H1 (cell line): ENCODE data around the gene ABLIM1. TPM values are rescaled to one million over a fixed set of nuclear protein-coding genes. Genes with fewer than 3 reads are reported as not detected.

Experiments used
- CTCF ChIA-PET: fragments of 300-600 bp; sonication (Branson Sonifier 250); formaldehyde crosslinking; loops from one replicate; lab custom pipeline; 2021; ENCODE audit not compliant: partially characterized antibody; lab: Charles Lee
- POLR2A ChIA-PET: fragments of 300-600 bp; sonication (Branson Sonifier 250); formaldehyde crosslinking; loops from one replicate; lab custom pipeline; 2021; ENCODE audit warnings: inconsistent platforms; ENCODE audit not compliant: partially characterized antibody; lab: Charles Lee
- DNase-seq, 2 experiments: peaks; one replicate each; pipeline versions ENCODE4 v3.0.0 to v3.0.0-alpha.2; 2010 to 2022; ENCODE audit warnings: low spot score in 2 of 2, low read depth in 1 of 2, mixed read lengths in 1 of 2
- FAIRE-seq: peaks from 2 replicates; lab custom pipeline; 2011; peaks lifted over from hg19 to GRCh38; lab: Jason Lieb, UNC
- H2AFZ ChIP-seq: 2 replicates; pipeline ENCODE4 v1.8.1; 2012; ENCODE audit warnings: low read length, inconsistent platforms
- H2AK5ac ChIP-seq: 2 replicates; pipeline ENCODE4 v1.6.1; 2013; ENCODE audit warnings: low read depth, low read length
- H2BK120ac ChIP-seq: replicated peaks from 2 replicates; pipeline ENCODE3; 2013; ENCODE audit warnings: low read depth, low read length, inconsistent platforms
- H2BK12ac ChIP-seq: 2 replicates; pipeline ENCODE4 v1.6.1; 2013; ENCODE audit warnings: low read depth, low read length
- H2BK15ac ChIP-seq: 2 replicates; pipeline ENCODE4 v1.6.1; 2013; ENCODE audit warnings: low read length
- H2BK20ac ChIP-seq: 2 replicates; pipeline ENCODE4 v1.6.1; 2013; ENCODE audit warnings: low read length
- H2BK5ac ChIP-seq: 2 replicates; pipeline ENCODE4 v1.6.1; 2013; ENCODE audit warnings: low read depth, low read length
- H3K14ac ChIP-seq: 2 replicates; pipeline ENCODE4 v1.6.1; 2013; ENCODE audit warnings: inconsistent platforms; ENCODE audit not compliant: insufficient read length
- H3K18ac ChIP-seq: 2 replicates; pipeline ENCODE4 v1.6.1; 2013; ENCODE audit warnings: low read length; ENCODE audit errors: extremely low read depth
- H3K23ac ChIP-seq: 2 replicates; pipeline ENCODE4 v1.6.1; 2013; ENCODE audit warnings: inconsistent platforms; ENCODE audit not compliant: insufficient read length
- H3K23me2 ChIP-seq: 2 replicates; pipeline ENCODE4 v1.6.1; 2013; ENCODE audit warnings: low read depth, low read length
- H3K27ac ChIP-seq: 2 replicates; pipeline ENCODE4 v1.6.1; 2011; ENCODE audit warnings: low read depth, low read length, inconsistent platforms
- H3K27me3 ChIP-seq, 4 experiments: replicated peaks in 1 of 4; 1 replicate in 1 of 4; 2 replicates in 3 of 4; pipeline versions ENCODE4 v1.6.1 to v1.8.1; 2011 to 2013; ENCODE audit warnings: low read length in 3 of 4, mild to moderate bottlenecking in 3 of 4, inconsistent platforms in 2 of 4, mixed read lengths in 2 of 4, moderate library complexity in 1 of 4; ENCODE audit not compliant: control insufficient read depth in 3 of 4, insufficient read depth in 3 of 4; ENCODE audit errors: extremely low read depth in 1 of 4
- H3K36me3 ChIP-seq, 4 experiments: 2 replicates each; pipeline versions ENCODE4 v1.6.1 to v1.8.1; 2011 to 2013; ENCODE audit warnings: mild to moderate bottlenecking in 4 of 4, low read length in 3 of 4, moderate library complexity in 2 of 4, control low read depth in 1 of 4, inconsistent platforms in 1 of 4; ENCODE audit not compliant: insufficient read depth in 4 of 4, control insufficient read depth in 2 of 4
- H3K4ac ChIP-seq: replicated peaks from 2 replicates; pipeline ENCODE3; 2013; ENCODE audit warnings: low read length, low read depth, mixed read lengths, inconsistent platforms; ENCODE audit not compliant: insufficient read length
- H3K4me1 ChIP-seq, 4 experiments: replicated peaks in 1 of 4; 1 replicate in 1 of 4; 2 replicates in 3 of 4; pipeline versions ENCODE4 v1.6.1 to v1.8.1; 2011 to 2013; ENCODE audit warnings: low read length in 3 of 4, inconsistent platforms in 2 of 4, mixed read lengths in 1 of 4; ENCODE audit not compliant: insufficient read depth in 4 of 4, control insufficient read depth in 3 of 4
- H3K4me2 ChIP-seq, 2 experiments: 2 replicates each; pipeline versions ENCODE4 v1.6.1 to v1.8.1; 2011 to 2013; ENCODE audit warnings: low read depth in 2 of 2, low read length in 2 of 2, control low read depth in 1 of 2, inconsistent platforms in 1 of 2, mild to moderate bottlenecking in 1 of 2; ENCODE audit not compliant: insufficient read depth in 1 of 2
- H3K4me3 ChIP-seq, 4 experiments: fragments of 200-600, 300-600 bp in 1 of 4; sonication (generic), shearing (Covaris generic), sonication (Bioruptor Twin) in 1 of 4; 2 replicates each; pipeline versions ENCODE4 v1.5.1 to v1.8.1; 2011 to 2016; ENCODE audit warnings: low read length in 4 of 4, low read depth in 3 of 4, control low read depth in 2 of 4, inconsistent platforms in 2 of 4, mild to moderate bottlenecking in 2 of 4, mixed read lengths in 1 of 4, moderate library complexity in 1 of 4; ENCODE audit not compliant: insufficient read depth in 2 of 4; ENCODE audit errors: extremely low read depth in 1 of 4
- H3K56ac ChIP-seq: replicated peaks from 2 replicates; pipeline ENCODE3; 2013; ENCODE audit warnings: low read depth, mild to moderate bottlenecking, mixed read lengths, low read length, inconsistent platforms; ENCODE audit not compliant: insufficient read length
- H3K79me1 ChIP-seq: 2 replicates; pipeline ENCODE4 v1.6.1; 2013; ENCODE audit warnings: low read depth, low read length, control low read depth
- H3K79me2 ChIP-seq, 2 experiments: 2 replicates each; pipeline versions ENCODE4 v1.6.1 to v1.8.1; 2012 to 2013; ENCODE audit warnings: low read length in 2 of 2, mild to moderate bottlenecking in 2 of 2, inconsistent platforms in 1 of 2; ENCODE audit not compliant: insufficient read depth in 2 of 2, control insufficient read depth in 1 of 2
- H3K9ac ChIP-seq, 4 experiments: replicated peaks in 1 of 4; 1 replicate in 1 of 4; 2 replicates in 3 of 4; pipeline versions ENCODE4 v1.6.1 to v1.8.1; 2011 to 2013; ENCODE audit warnings: low read depth in 3 of 4, low read length in 3 of 4, control low read depth in 2 of 4, mild to moderate bottlenecking in 2 of 4, moderate library complexity in 2 of 4, inconsistent platforms in 1 of 4; ENCODE audit errors: extremely low read depth in 1 of 4
- H3K9me3 ChIP-seq, 2 experiments: 2 replicates each; pipeline versions ENCODE4 v1.6.1 to v1.8.1; 2012 to 2013; ENCODE audit warnings: mild to moderate bottlenecking in 2 of 2, moderate library complexity in 2 of 2, control low read depth in 1 of 2, inconsistent platforms in 1 of 2, low read depth in 1 of 2, low read length in 1 of 2, mixed read lengths in 1 of 2; ENCODE audit not compliant: insufficient read depth in 2 of 2
- H4K20me1 ChIP-seq, 2 experiments: replicated peaks in 1 of 2; 2 replicates each; pipeline versions ENCODE3 to v1.8.1; 2011 to 2013; ENCODE audit warnings: inconsistent platforms in 2 of 2, low read length in 2 of 2, mild to moderate bottlenecking in 1 of 2; ENCODE audit not compliant: insufficient read depth in 2 of 2, control insufficient read depth in 1 of 2
- H4K5ac ChIP-seq: 2 replicates; pipeline ENCODE4 v1.6.1; 2013; ENCODE audit warnings: low read length, low read depth, mixed read lengths, inconsistent platforms; ENCODE audit not compliant: insufficient read length
- H4K8ac ChIP-seq: 2 replicates; pipeline ENCODE4 v1.8.0; 2013; ENCODE audit warnings: mild to moderate bottlenecking, moderate library complexity, low read length, inconsistent platforms; ENCODE audit not compliant: insufficient read depth; ENCODE audit errors: extremely low read depth
- H4K91ac ChIP-seq: replicated peaks from 2 replicates; pipeline ENCODE3; 2013; ENCODE audit warnings: low read length, mixed read lengths, inconsistent platforms; ENCODE audit not compliant: insufficient read length
- CHD2 ChIP-seq: IDR thresholded peaks from 2 replicates; pipeline ENCODE4 v1.6.1; 2012; ENCODE audit warnings: low read length, improper control_type of control experiment
- KDM4A ChIP-seq: IDR thresholded peaks from one replicate; pipeline ENCODE4 v1.7.1; 2012; ENCODE audit warnings: low read depth, mild to moderate bottlenecking, moderate library complexity, low read length, inconsistent platforms; ENCODE audit not compliant: severe bottlenecking
- NANOG ChIP-seq: IDR thresholded peaks from 2 replicates; pipeline ENCODE4 v1.6.1; 2011; ENCODE audit warnings: low read length, low read depth, mild to moderate bottlenecking, inconsistent platforms; ENCODE audit not compliant: insufficient read depth, poor library complexity, severe bottlenecking
- RAD21 ChIP-seq, 2 experiments: IDR thresholded peaks in 1 of 2; conservative IDR thresholded peaks in 1 of 2; 2 replicates each; pipeline ENCODE4 v1.6.1; 2011; ENCODE audit warnings: low read depth in 2 of 2, low read length in 2 of 2, improper control_type of control experiment in 1 of 2, inconsistent platforms in 1 of 2, mild to moderate bottlenecking in 1 of 2, moderate library complexity in 1 of 2
- RNF2 ChIP-seq: fragments of 200-900, 300-1000 bp; sonication (generic); IDR thresholded peaks from 2 replicates; pipeline ENCODE4 v1.7.1; 2016; ENCODE audit warnings: borderline replicate concordance, low read depth, mild to moderate bottlenecking, antibody characterized with exemption, low read length; ENCODE audit not compliant: poor library complexity, severe bottlenecking; ENCODE audit errors: missing control alignments
- SAP30 ChIP-seq: fragments of 300-600 bp; sonication (generic); IDR thresholded peaks from 2 replicates; pipeline ENCODE4 v1.7.1; 2012; ENCODE audit warnings: low read length, moderate library complexity, mild to moderate bottlenecking, inconsistent platforms; ENCODE audit not compliant: insufficient read depth, insufficient replicate concordance
- WGBS, 2 experiments: shearing (Covaris generic) in 1 of 2; methylation state at CpG; one replicate each; pipeline versions ENCODE4 v1.1.6 to v1.1.7; 2013 to 2015; ENCODE audit warnings: low lambda C conversion rate in 2 of 2, mixed read lengths in 2 of 2, inconsistent platforms in 1 of 2, low coverage in 1 of 2, missing lambda C conversion rate in 1 of 2; ENCODE audit not compliant: insufficient replicate concordance in 2 of 2, insufficient coverage in 1 of 2, insufficient read length in 1 of 2; ENCODE audit errors: extremely low coverage in 1 of 2, missing lambda C conversion rate in 1 of 2; 5-methylcytosine and 5-hydroxymethylcytosine counted together
- polyA plus RNA-seq, 7 experiments: library from polyadenylated mRNA; depleted of rRNA in 3 of 7; stranded (reverse) in 5 of 7; unstranded in 2 of 7; fragments of >200 nt in 5 of 7; fragments of 200-250 nt in 2 of 7; gene quantifications; 1 replicate in 5 of 7; 2 replicates in 1 of 7; 4 replicates in 1 of 7; pipeline versions ENCODE4 v1.2.1 to v1.2.3, GENCODE V29; 2011 to 2013; ENCODE audit warnings: missing spikeins in 2 of 7, mixed read lengths in 2 of 7
- total RNA-seq: library from RNA; stranded (reverse); fragmentation: NEBNext Ultra II Directional; extraction: Animal tissue kit (Norgen Biotek cat#: 25700); gene quantifications from 2 replicates; pipeline ENCODE4 v1.2.1, GENCODE V29; 2021

Gene ABLIM1
- total and polyA plus RNA-seq, 2 of the 8 experiments (the other 6 are each of a cell fraction or from before 2014, with no cell fraction given), result 51.2 to 51.7 TPM

DNA sequence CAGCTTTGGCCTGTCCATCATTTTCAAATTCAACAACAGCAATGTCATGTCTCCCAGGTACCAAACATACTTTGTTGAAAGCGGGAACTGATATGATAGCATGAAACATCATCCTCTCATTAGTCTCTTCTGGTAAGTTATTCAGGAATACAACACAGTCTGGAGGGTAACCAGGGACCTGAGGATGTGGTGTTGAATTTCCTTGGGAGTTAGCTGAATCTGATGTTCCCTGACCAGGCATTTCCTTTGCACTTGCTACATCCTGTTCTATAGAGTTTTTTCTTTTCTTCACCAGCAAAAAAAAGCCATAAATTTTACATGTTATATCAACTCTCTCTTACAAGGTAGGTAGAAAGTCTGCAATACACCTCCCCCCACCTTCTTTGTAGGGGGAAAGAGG lies 156.0 kb downstream of the ABLIM1 start:
- H3K9ac ChIP-seq, result no peak overlapping the region
- 0 out of 4 replicates have a peak, but pooled peaks cover 0 to 3% of the 10 kb centered on the region in 2 experiments for H3K79me2 ChIP-seq
- H3K79me1 ChIP-seq, result 0 out of 2 replicates have a peak, but pooled peaks cover 3% of the 10 kb centered on the region
- H3K23me2 ChIP-seq, result no peaks in the 10 kb centered on the region
- no peak overlapping the region for H2BK120ac ChIP-seq
- no peak overlapping the region for H3K14ac ChIP-seq
- no peak overlapping the region for H4K5ac ChIP-seq
- H3K23ac ChIP-seq, result no peak overlapping the region
- H4K91ac ChIP-seq, result no peak overlapping the region
- H3K9me3 ChIP-seq, result no peaks in the 10 kb centered on the region
- no peak overlapping the region for H3K18ac ChIP-seq
- 91% methylated on average over 1 of the region's 1 CpG; no CpG with 5 or more reads in 1 of the 2 experiments for WGBS, 2 experiments
- H3K27me3 ChIP-seq, result no peaks in the 10 kb centered on the region
- H3K4me1 ChIP-seq, result peaks cover 0 to 6% (median 1%) of the 10 kb centered on the region in 4 experiments; a peak in 4 of 7 replicates
- H2BK5ac ChIP-seq, result no peak overlapping the region
- H3K4me3 ChIP-seq, result no peak overlapping the region
- no peak overlapping the region for H2AFZ ChIP-seq
- no peak overlapping the region for H2BK15ac ChIP-seq
- no peak overlapping the region for H3K4ac ChIP-seq
- H3K56ac ChIP-seq, result no peak overlapping the region
- ChIA-PET POLR2A (no interaction called here), CTCF (interaction anchor here (0.6 kb wide), 1 partner anchor 23 kb away, joined by 3 read pairs; no protein-coding TSS in a partner anchor)
- H2BK12ac ChIP-seq, result no peak overlapping the region
- DNase-seq (no peak), FAIRE-seq (no peak)
- no peak overlapping the region for H2BK20ac ChIP-seq
- H4K20me1 ChIP-seq, result peaks cover 0 to 2% of the 10 kb centered on the region in 2 experiments
- no peak overlapping the region for H4K8ac ChIP-seq
- no peaks in the 10 kb centered on the region for H3K36me3 ChIP-seq
- no peak overlapping the region for H3K4me2 ChIP-seq
- no peak overlapping the region for H3K27ac ChIP-seq
- no peak overlapping the region for H2AK5ac ChIP-seq
- no peak for TF ChIP-seq RNF2
- TF ChIP-seq RAD21 (IDR thresholded peaks at IDR 0.05 in 1 of 2, conservative IDR thresholded peaks at IDR 0.05 in 1 of 2; ENCODE audit: low read depth in 2 of 2, low read length in 2 of 2), result no peak
- TF ChIP-seq CHD2, result no peak
- no peak for TF ChIP-seq NANOG
- no peak for TF ChIP-seq KDM4A
- no peak for TF ChIP-seq SAP30
